ENCODE data around the gene PTPRT.

The PTPRT gene

DNA sequence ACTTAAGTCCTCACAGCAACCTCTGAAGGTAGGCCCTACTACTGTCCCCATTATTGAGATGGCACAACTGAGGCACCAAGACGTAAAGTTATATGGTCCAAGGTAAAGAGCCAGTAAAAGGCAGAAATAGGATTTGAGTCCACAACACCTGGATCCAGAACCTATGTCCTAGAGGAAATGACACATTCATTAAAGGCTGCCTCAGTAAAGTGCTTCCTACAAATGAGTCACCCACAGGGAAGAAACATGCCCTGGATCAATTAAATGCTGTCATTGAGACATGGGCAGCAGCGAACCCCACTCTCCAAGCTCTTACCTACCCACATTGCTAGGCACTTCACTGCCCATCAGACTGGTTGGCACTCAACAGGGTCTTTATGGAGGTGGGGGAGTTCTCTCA, 600.9 kb downstream of the PTPRT start:
- H3K4me1 Mint-ChIP-seq, result no peaks in the 10 kb centered on the region
- no peaks in the 10 kb centered on the region for H3K9me3 Mint-ChIP-seq

DNA sequence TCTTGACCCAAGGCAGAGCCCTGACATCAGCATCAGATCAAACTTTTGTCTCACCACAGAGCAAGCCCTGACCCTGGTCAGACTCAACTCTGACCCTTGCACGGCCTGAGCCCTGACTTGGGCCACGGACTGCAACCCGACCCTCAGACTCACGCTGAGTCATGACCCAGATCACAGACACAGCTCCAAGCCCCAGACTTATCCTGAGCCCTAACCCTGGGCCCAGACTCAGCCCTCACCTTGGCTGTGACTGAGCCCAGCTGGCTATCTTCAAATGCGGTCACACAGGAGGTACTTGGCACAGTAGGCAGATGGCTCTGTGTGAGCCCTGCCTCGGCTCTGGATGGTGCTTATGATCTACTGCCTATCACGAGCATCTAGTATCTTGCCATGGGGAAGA, 602.3 kb downstream of the PTPRT start:
- no peaks in the 10 kb centered on the region for H3K36me3 Mint-ChIP-seq
- no peak overlapping the region for H3K27ac Mint-ChIP-seq
- H3K9me3 Mint-ChIP-seq, result no peaks in the 10 kb centered on the region
- H3K4me1 Mint-ChIP-seq, result no peaks in the 10 kb centered on the region
- H3K27me3 Mint-ChIP-seq, result peaks cover 2% of the 10 kb centered on the region
- H3K4me3 Mint-ChIP-seq, result no peak overlapping the region

More for the DNA sequence above, 600.9 kb downstream of the PTPRT start:
- no peak overlapping the region for H3K27ac Mint-ChIP-seq
- H3K36me3 Mint-ChIP-seq, result no peaks in the 10 kb centered on the region
- no peak overlapping the region for H3K4me3 Mint-ChIP-seq
- H3K27me3 Mint-ChIP-seq, result peaks cover 2% of the 10 kb centered on the region

DNA sequence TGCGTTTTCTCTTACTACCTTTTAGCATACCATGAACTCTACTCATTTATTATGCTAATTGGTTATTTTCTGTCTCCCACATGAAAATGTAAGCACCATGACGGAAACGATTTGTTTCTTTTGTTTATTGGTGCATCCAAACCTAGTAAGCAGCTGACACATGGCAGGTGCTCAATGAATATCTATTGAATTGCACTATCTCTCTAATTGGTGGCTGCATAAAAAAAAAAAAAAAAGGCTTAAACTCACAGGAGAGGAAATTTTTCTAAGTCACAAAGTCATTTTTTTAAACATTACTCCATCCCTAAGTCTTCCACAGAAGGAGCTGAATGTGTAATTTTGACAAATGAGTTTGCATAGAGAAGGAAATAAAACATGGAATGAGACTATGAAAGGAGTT, 608.4 kb downstream of the PTPRT start:
- Mint-ChIP-seq H3K36me3 (no peaks in the 10 kb centered on the region), H3K4me1 (no peaks in the 10 kb centered on the region), H3K9me3 (peaks cover 8% of the 10 kb centered on the region), H3K4me3 (no peak overlapping the region), H3K27me3 (no peaks in the 10 kb centered on the region), H3K27ac (no peak overlapping the region)

DNA sequence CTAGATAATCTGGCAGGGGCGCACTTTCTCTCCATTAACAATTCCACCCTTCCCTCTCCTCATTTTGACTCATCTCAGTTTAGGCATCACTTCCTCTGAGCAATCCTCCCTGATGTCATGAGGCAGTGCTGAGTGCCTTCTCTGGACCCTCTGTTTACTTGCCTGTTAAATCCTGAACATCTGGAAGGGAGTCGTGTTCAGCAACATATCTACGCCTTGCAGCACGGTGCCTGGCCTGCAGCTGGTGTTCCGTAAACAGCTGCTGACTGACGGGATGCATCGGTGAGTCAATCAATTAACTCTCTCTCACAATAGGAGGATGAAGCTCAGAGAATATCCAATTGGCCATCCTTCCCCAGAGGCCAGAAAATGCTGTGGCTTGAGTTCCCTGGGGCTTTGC, 613.5 kb downstream of the PTPRT start:
- no peaks in the 10 kb centered on the region for H3K36me3 Mint-ChIP-seq
- no peak overlapping the region for H3K4me3 Mint-ChIP-seq
- H3K27me3 Mint-ChIP-seq, result no peaks in the 10 kb centered on the region
- H3K27ac Mint-ChIP-seq, result no peak overlapping the region
- H3K9me3 Mint-ChIP-seq, result peaks cover 10% of the 10 kb centered on the region
- H3K4me1 Mint-ChIP-seq, result no peaks in the 10 kb centered on the region

DNA sequence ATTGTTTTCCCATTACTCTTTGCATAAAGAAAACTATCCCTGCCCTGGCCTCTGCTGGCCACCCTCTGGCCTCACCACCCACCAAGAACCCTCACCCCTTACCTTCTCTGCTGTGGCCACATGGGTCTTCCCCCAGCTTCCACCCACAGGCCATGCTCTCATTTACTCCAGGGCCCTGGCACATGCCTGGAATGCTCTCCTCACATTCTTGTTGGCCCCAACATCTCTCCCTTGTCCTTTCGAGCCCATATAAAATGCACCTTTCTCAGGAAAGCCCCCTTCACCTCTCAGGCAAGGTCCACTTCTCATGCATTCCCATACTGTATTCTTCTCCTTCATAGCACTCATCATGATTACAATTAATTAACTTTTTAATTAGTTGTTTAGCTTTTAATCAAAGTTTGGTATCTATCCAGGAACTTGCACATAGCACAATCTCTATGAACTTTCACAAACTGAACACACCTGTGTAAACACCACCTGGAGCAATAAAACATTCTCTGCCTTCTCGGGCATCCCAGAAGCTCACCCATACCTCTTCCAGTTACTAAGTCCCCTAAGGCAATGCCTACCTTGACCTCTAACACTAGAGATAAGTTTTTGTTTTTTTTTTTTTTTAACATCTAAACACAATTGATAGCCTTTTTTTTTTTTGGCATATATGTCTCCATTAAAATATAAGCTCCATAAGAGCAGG, 617.2 kb downstream of the PTPRT start:
- H3K27me3 Mint-ChIP-seq, result no peaks in the 10 kb centered on the region
- no peaks in the 10 kb centered on the region for H3K4me1 Mint-ChIP-seq
- H3K36me3 Mint-ChIP-seq, result no peaks in the 10 kb centered on the region
- H3K4me3 Mint-ChIP-seq, result no peak overlapping the region
- H3K27ac Mint-ChIP-seq, result no peak overlapping the region
- H3K9me3 Mint-ChIP-seq, result peaks cover 9% of the 10 kb centered on the region

DNA sequence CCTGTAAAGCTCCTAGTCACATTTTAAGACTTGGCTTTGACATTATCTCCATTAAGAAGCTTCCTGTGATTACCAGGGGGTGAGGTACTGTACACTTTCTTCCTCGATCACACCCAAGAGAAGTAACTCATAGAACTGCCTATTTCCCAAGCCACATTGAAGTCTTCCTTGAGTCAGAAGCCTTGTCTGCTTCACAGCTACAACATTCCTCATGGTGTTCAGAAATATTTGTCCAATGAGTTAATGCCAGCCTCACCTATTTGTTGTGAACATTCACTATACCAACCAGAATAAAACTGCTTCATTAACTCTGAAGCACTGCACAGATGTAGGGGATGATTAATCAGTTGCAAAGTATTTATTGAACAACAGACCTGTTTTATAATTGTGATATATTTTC, 622.3 kb downstream of the PTPRT start:
- H3K36me3 Mint-ChIP-seq, result no peaks in the 10 kb centered on the region
- H3K27me3 Mint-ChIP-seq, result no peaks in the 10 kb centered on the region
- H3K27ac Mint-ChIP-seq, result no peak overlapping the region
- peaks cover 9% of the 10 kb centered on the region for H3K9me3 Mint-ChIP-seq
- no peak overlapping the region for H3K4me3 Mint-ChIP-seq
- no peaks in the 10 kb centered on the region for H3K4me1 Mint-ChIP-seq

DNA sequence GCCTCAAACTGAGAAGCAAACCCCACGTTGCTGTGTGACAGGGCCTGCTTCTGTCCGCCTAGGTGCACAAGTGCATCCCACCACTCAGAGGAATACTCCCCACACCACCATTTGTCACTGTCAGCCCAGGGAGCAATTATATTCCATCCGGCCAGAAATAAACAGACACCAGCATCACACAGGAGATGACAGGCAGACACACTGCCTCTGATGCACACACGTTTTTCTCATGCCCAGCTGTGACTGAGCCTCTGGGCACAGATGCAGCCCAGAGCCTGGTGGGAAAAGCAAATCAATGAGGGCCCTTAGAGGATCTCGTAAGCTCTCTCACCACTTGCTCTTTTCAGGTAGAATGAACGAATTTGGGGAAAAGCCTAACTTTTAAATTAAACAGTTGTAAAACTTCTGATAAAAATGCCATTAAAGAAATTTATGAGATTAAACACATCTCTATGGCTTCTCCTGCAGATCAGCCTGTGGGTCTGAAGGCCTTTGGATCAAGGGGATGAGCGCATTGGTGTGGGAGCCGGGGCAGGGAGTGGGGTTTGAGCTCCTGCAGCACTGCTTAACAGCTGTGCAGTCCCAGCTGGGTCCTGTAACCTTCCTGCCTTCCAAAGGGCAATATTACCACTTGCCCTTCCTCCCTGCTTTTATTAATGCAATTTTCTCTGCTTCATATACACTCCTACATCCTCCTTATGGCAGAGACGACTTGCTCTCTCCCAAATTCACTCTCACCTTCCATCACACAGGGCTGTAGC, 624.3 kb downstream of the PTPRT start:
- no peaks in the 10 kb centered on the region for H3K36me3 Mint-ChIP-seq
- H3K27ac Mint-ChIP-seq, result no peak overlapping the region
- H3K4me3 Mint-ChIP-seq, result no peak overlapping the region
- H3K4me1 Mint-ChIP-seq, result no peaks in the 10 kb centered on the region
- H3K9me3 Mint-ChIP-seq, result peaks cover 4% of the 10 kb centered on the region
- H3K27me3 Mint-ChIP-seq, result no peaks in the 10 kb centered on the region

DNA sequence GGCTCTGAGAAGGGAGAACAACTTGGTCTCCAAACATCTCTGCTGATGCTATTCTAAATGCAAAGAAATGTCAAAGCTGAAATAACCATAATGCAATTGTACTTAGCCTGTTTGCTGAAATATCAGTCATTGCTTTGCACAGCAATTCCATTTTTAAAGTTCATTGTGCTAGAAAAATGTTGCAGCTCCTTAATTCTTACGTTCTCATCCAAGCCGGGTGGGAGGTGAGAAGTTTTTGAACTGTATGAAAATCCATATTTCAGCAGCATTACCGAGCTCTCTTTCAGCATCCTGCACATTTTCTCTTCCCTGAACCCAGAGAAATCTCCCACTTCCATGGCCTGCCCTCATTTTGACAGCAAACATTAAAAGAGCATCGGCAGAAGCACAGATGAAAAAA, 630.0 kb downstream of the PTPRT start:
- Mint-ChIP-seq H3K4me1 (no peaks in the 10 kb centered on the region), H3K36me3 (no peaks in the 10 kb centered on the region), H3K4me3 (no peak overlapping the region), H3K27ac (no peak overlapping the region), H3K9me3 (peaks cover 4% of the 10 kb centered on the region), H3K27me3 (no peaks in the 10 kb centered on the region)

DNA sequence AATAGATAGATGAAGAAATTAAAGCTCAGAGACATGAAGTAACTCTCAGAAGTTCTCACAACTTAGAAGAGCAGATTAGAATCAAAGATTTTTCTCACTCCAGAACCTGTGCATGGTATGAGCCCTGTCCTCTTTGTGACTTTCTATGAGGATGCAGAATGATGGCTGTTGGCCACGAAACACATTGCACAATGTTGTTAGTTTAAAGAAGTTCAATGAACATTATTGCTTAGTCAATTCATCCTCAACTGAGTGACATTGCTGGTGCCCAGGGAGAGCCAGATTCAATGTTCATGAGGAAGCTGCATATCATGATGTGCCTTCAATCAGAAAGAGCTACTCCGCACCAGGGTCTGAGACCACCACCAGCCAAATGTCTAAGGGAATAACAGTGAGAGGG, 633.1 kb downstream of the PTPRT start:
- Mint-ChIP-seq H3K4me3 (no peak overlapping the region), H3K27me3 (no peaks in the 10 kb centered on the region), H3K27ac (no peak overlapping the region)

DNA sequence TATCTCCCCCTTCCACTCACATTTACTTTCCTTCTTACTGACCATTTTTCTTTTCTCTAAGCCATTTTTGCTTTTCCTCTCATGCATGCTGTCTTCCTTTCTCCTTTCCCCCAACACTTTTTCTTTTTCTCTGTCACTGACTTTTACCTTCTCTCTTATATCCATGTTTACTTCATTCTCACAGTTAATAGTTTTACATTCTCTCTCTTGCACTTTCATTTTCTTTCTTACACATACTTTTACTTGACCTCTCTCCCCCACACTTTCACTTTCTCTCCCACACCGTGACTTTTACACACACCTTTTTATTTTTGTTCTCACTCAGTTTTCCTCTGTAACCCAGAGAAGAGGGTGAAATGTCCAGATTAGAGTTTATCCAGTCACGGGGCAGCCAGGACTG, 636.3 kb downstream of the PTPRT start:
- Mint-ChIP-seq H3K4me3 (no peak overlapping the region), H3K36me3 (no peaks in the 10 kb centered on the region), H3K27me3 (no peaks in the 10 kb centered on the region), H3K4me1 (no peaks in the 10 kb centered on the region), H3K9me3 (no peaks in the 10 kb centered on the region), H3K27ac (no peak overlapping the region)

More for the DNA sequence above, 633.1 kb downstream of the PTPRT start:
- H3K36me3 Mint-ChIP-seq, result no peaks in the 10 kb centered on the region
- H3K4me1 Mint-ChIP-seq, result no peaks in the 10 kb centered on the region
- peaks cover 4% of the 10 kb centered on the region for H3K9me3 Mint-ChIP-seq

DNA sequence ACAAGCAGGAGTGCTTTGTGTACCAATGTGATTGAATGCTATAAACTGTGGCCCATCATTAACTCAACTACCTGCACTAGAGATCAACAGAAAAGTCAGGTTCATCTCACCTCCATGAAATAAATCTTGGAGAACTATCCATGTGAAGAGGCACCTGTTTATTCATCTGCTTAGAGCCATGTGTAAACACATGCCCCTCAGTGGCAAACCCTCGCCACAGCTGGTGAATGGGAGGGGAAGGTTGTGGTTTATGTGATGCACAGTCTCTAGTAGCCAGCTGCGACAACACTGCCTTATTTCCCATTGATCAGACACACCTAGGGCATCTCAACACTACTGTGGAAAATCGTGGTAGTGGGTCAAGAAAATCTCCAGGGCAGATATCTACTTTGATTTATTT, 640.2 kb downstream of the PTPRT start:
- H3K4me1 Mint-ChIP-seq, result no peaks in the 10 kb centered on the region
- H3K9me3 Mint-ChIP-seq, result no peaks in the 10 kb centered on the region
- no peaks in the 10 kb centered on the region for H3K36me3 Mint-ChIP-seq
- H3K4me3 Mint-ChIP-seq, result no peak overlapping the region
- H3K27me3 Mint-ChIP-seq, result no peaks in the 10 kb centered on the region
- no peak overlapping the region for H3K27ac Mint-ChIP-seq

DNA sequence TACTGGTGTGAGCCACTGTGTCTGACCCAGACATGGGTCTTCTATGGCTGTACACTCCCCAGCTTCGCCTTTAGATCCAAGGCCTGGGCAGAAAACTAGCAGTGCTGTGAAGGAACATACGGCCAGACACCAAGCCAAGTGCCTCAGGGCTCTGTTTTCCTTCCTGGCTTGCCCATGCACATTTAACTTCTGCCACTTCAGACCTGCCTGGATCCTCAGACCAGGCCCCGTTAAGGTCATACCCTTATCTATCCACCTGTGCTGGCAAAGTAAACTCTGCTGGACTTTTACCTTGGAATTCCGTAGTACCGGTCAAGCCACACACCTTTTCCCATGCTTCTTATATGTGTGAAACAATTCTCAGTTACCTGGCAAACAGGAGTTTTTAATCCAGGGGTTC, 644.8 kb downstream of the PTPRT start:
- Mint-ChIP-seq H3K27me3 (no peaks in the 10 kb centered on the region), H3K9me3 (peaks cover 7% of the 10 kb centered on the region), H3K27ac (no peak overlapping the region), H3K4me3 (no peak overlapping the region), H3K4me1 (no peaks in the 10 kb centered on the region), H3K36me3 (no peaks in the 10 kb centered on the region)

DNA sequence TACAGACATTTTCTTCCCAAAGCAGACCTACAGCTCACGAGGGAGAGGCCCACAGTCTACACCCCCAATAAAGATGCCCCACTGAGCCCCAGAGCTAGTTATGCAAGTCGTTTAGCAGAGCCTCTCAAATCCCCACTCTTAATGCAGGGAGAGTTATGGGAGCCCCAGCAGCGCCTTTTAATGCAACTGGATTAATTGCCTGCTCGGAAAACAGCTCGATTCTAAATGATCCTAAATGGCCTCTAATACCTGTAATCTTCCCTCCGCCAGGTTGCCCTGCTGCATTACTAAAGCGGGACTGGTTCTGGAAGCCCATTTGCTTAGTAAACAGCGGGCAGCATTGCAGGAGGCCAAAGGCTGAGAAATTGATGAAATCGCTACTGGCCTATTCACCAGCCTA, 656.9 kb downstream of the PTPRT start:
- Mint-ChIP-seq H3K4me1 (no peaks in the 10 kb centered on the region), H3K27me3 (peaks cover 1% of the 10 kb centered on the region), H3K36me3 (no peaks in the 10 kb centered on the region), H3K27ac (no peak overlapping the region), H3K4me3 (no peak overlapping the region), H3K9me3 (no peaks in the 10 kb centered on the region)

DNA sequence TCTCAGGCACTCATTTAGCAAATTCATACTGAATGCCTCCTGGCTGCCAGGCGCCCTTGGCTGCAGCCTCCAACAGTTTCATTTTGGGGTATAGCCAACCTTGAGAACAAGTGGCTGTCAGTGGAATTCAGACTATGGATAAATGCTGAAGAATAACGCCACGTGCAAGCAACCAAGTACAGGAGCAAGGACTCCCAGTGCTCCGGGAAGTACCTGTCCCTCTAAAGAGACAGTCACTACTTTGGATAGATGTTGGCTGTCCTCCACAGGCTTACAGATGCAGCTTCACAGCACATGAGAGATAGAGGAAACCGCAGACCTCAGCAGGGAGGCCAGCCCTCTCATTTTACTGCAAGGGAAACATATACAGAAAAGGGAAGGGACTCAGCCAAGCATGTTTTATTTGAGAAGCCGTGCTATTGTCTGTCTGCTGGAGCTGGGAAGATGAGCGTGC, 658.2 kb downstream of the PTPRT start:
- Mint-ChIP-seq H3K27ac (no peak overlapping the region), H3K4me3 (no peak overlapping the region), H3K9me3 (no peaks in the 10 kb centered on the region), H3K27me3 (peaks cover 1% of the 10 kb centered on the region), H3K4me1 (no peaks in the 10 kb centered on the region), H3K36me3 (no peaks in the 10 kb centered on the region)

DNA sequence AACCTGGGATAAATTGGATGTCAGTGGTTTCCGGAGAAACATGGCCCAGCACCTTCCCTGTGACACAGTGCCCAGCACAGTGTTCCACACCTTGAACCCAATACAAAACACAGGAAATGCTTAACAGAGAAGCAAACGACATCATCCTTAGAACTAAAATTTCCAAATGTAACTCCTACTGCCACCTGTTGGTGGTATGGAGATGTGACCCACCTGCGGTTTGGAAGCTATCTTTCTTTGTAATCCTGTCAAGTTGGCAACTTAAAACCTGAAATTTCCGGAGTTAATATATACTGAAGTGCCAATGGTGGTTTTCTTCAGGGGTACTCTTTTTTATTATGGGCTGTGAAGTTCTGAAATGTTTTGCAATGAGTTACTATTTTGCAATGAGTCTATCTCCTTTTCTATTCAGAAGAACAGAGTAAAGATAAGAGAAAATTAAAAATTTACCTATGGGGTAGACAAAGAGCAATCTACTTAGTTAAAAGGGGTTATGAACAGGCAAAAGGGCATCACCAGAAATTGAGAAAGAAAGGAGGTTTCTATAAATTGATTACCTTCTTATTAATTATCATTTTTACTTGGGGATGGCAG, 658.8 kb downstream of the PTPRT start:
- H3K36me3 Mint-ChIP-seq, result no peaks in the 10 kb centered on the region
- no peaks in the 10 kb centered on the region for H3K4me1 Mint-ChIP-seq
- H3K27me3 Mint-ChIP-seq, result peaks cover 1% of the 10 kb centered on the region
- H3K27ac Mint-ChIP-seq, result no peak overlapping the region
- no peak overlapping the region for H3K4me3 Mint-ChIP-seq
- no peaks in the 10 kb centered on the region for H3K9me3 Mint-ChIP-seq

DNA sequence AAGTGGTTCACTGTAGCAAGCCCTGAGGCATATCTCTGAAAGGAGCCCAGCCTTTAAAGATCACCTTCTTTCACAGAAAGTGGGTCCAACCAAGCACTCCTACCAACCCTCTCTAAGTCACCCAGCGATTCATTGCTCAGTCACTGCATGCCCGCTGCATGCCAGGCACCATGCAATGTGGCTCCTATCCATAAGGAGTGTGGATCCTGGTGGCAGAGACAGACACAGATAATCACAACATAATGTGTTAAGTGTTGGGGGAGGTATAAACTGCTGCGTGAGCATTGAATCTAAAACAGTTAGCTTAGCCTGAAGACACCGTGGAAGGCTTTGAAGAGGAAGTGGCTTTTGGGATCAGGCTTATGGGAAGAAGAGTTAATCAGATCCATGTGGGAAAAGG, 659.5 kb downstream of the PTPRT start:
- H3K27me3 Mint-ChIP-seq, result peaks cover 1% of the 10 kb centered on the region
- H3K4me3 Mint-ChIP-seq, result no peak overlapping the region
- H3K4me1 Mint-ChIP-seq, result no peaks in the 10 kb centered on the region
- H3K27ac Mint-ChIP-seq, result no peak overlapping the region
- H3K36me3 Mint-ChIP-seq, result no peaks in the 10 kb centered on the region
- no peaks in the 10 kb centered on the region for H3K9me3 Mint-ChIP-seq
